Neural crest cell (in vitro differentiated cells): Measurements from ENCODE around the gene WNT9A. TPM values are rescaled to one million over a fixed set of nuclear protein-coding genes. Genes with fewer than 3 reads are reported as not detected.
A peak's percentile ranks its signal among the peaks of the same experiment; 100 is the strongest.

Experiments
- DNase-seq: peaks from one replicate; pipeline ENCODE4 v3.0.0; 2021; ENCODE audit warnings: low read depth, mixed read lengths, low spot score
- H3K27ac Mint-ChIP-seq: one replicate; pipeline ENCODE4 v1.8.0; 2021; ENCODE audit warnings: mild to moderate bottlenecking, mixed read lengths; ENCODE audit not compliant: unreplicated experiment
- H3K27me3 Mint-ChIP-seq: 2 replicates; pipeline ENCODE4 v1.8.0; 2021; ENCODE audit warnings: low read depth, mild to moderate bottlenecking, mixed read lengths
- H3K36me3 Mint-ChIP-seq: 2 replicates; pipeline ENCODE4 v1.8.0; 2021; ENCODE audit warnings: low read depth, mild to moderate bottlenecking, mixed read lengths
- H3K4me1 Mint-ChIP-seq: 2 replicates; pipeline ENCODE4 v1.8.0; 2021; ENCODE audit warnings: mixed read lengths
- H3K4me3 Mint-ChIP-seq: one replicate; pipeline ENCODE4 v1.8.0; 2021; ENCODE audit warnings: mild to moderate bottlenecking, mixed read lengths
- H3K9me3 Mint-ChIP-seq: 2 replicates; pipeline ENCODE4 v1.8.0; 2021; ENCODE audit warnings: mixed read lengths
- CTCF ChIP-seq: fragments of 200-600 bp; sonication (generic); conservative IDR thresholded peaks from 2 replicates; pipeline ENCODE4 v1.5.0; 2021; ENCODE audit warnings: antibody characterized with exemption, mild to moderate bottlenecking
- total RNA-seq: library from RNA; stranded (reverse); gene quantifications from 2 replicates; pipeline ENCODE4 v1.2.1, GENCODE V29; 2021

The WNT9A gene
- total RNA-seq, 1 donor from 2014 or later = 0.54 TPM

GRCh38 chr1:227918083-227918700 lies 29.5 kb downstream of the WNT9A start:
- Mint-ChIP-seq H3K4me1 (peaks cover 42% of the 10 kb centered on the region), H3K36me3 (no peaks in the 10 kb centered on the region), H3K4me3 (no peak overlapping the region), H3K9me3 (no peaks in the 10 kb centered on the region), H3K27me3 (no peaks in the 10 kb centered on the region), H3K27ac (no peak overlapping the region)
- DNase-seq = no peak
- no peak for TF ChIP-seq CTCF

GRCh38 chr1:227917081-227917950 lies 30.4 kb downstream of the WNT9A start:
- H3K36me3 Mint-ChIP-seq = no peaks in the 10 kb centered on the region
- no peak overlapping the region for H3K27ac Mint-ChIP-seq
- peak; percentile 35 for DNase-seq
- H3K4me3 Mint-ChIP-seq = peak overlapping the region; percentile 11
- peaks cover 47% of the 10 kb centered on the region for H3K4me1 Mint-ChIP-seq
- no peaks in the 10 kb centered on the region for H3K9me3 Mint-ChIP-seq
- no peaks in the 10 kb centered on the region for H3K27me3 Mint-ChIP-seq
- no peak for TF ChIP-seq CTCF

GRCh38 chr1:227916655-227917054 lies 31.1 kb downstream of the WNT9A start:
- no peak overlapping the region for H3K27ac Mint-ChIP-seq
- H3K4me1 Mint-ChIP-seq = peaks cover 48% of the 10 kb centered on the region
- TF ChIP-seq CTCF = no peak
- H3K36me3 Mint-ChIP-seq = no peaks in the 10 kb centered on the region
- peak overlapping the region; percentile 11 for H3K4me3 Mint-ChIP-seq
- H3K27me3 Mint-ChIP-seq = no peaks in the 10 kb centered on the region
- no peaks in the 10 kb centered on the region for H3K9me3 Mint-ChIP-seq
- DNase-seq = no peak

GRCh38 chr1:227915564-227916553 lies 31.9 kb downstream of the WNT9A start:
- Mint-ChIP-seq H3K27ac (no peak overlapping the region), H3K36me3 (no peaks in the 10 kb centered on the region), H3K4me3 (no peak overlapping the region), H3K9me3 (no peaks in the 10 kb centered on the region), H3K27me3 (no peaks in the 10 kb centered on the region), H3K4me1 (peaks cover 49% of the 10 kb centered on the region)
- no peak for TF ChIP-seq CTCF
- DNase-seq = no peak
